ENCODE results near the gene TRPV2. TPM values are rescaled to one million over a fixed set of nuclear protein-coding genes. Genes with fewer than 3 reads are reported as not detected.
A peak's percentile ranks its signal among the peaks of the same experiment; 100 is the strongest.
"Not testable (repeated sequence)": the region's sequence is repeated elsewhere in the genome, so short reads cannot be mapped to it uniquely, and the experiment has no call there.

TRPV2 gene
- total RNA-seq, 1 donor from 2014 or later: 86.5 TPM

DNA sequence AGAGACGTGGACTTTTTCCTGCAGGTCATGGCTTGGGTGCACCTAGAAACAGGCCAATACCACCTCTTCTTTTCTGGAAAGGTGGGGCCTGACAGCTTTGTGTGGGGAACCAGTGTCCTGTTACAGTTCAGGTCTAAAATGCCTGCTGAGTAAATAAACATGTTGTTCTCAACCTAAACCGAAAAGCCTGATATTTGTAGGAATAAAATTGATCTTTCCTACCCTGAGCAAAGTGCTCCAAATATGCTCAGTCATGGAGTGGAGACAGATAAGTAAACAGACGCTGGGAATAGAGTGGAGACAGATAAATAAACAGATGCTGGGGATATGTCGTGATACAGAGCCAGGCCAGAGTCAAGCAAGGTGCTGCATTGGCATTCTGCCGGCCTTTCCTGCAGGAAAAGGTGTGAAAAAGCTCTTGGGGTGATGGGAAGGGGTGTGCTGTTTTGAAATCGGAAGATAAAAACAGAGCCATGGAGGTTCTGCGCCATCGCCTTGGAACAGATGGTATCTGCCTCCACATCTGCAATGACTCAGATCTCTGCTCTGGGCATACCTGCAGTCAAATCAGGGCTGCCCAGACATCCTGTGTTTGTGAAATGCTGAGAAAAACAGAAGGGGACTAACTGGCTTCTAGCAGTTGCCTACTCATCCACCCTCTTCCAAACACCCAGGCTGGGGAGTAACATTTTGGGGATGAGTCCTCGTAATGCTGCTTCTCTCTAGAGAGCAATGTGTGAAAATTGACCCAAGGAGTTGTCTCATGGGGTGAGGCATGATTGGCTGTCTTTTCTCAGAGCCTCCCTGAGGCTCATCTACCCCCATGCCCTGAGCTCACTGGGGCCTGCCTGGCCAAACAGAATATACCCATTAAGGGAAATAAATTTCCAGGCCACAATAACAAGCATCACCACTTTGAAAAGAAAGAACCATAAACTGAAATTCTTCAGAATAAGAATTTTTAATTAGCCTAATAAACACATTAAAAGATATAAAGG, 16.8 kb upstream of the TRPV2 start:
- DNase-seq: no peak
- no peaks in the 10 kb centered on the region for H3K36me3 ChIP-seq
- no peak overlapping the region for H3K27ac ChIP-seq
- no peaks in the 10 kb centered on the region for H3K27me3 ChIP-seq
- H3K4me1 ChIP-seq: no peaks in the 10 kb centered on the region
- no peaks in the 10 kb centered on the region for H3K9me3 ChIP-seq
- ATAC-seq: peak; percentile 40
- intact Hi-C loops (cut with DNase I): no loop called here
- no peak overlapping the region for H3K4me3 ChIP-seq
- no peak for TF ChIP-seq CTCF (IDR thresholded peaks at IDR 0.05)

- H3K27me3 ChIP-seq; DNase-seq; H3K9me3 ChIP-seq; H3K4me1 ChIP-seq; intact Hi-C loops (cut with DNase I); H3K4me3 ChIP-seq; H3K36me3 ChIP-seq; ATAC-seq; H3K27ac ChIP-seq: not testable (repeated sequence)
Observed at GRCh38 chr17:16403847-16404246, 11.5 kb upstream of the TRPV2 start.

GRCh38 chr17:16406742-16407674, 8.4 kb upstream of the TRPV2 start:
- no peaks in the 10 kb centered on the region for H3K27me3 ChIP-seq
- ATAC-seq: peak; percentile 78

DNA sequence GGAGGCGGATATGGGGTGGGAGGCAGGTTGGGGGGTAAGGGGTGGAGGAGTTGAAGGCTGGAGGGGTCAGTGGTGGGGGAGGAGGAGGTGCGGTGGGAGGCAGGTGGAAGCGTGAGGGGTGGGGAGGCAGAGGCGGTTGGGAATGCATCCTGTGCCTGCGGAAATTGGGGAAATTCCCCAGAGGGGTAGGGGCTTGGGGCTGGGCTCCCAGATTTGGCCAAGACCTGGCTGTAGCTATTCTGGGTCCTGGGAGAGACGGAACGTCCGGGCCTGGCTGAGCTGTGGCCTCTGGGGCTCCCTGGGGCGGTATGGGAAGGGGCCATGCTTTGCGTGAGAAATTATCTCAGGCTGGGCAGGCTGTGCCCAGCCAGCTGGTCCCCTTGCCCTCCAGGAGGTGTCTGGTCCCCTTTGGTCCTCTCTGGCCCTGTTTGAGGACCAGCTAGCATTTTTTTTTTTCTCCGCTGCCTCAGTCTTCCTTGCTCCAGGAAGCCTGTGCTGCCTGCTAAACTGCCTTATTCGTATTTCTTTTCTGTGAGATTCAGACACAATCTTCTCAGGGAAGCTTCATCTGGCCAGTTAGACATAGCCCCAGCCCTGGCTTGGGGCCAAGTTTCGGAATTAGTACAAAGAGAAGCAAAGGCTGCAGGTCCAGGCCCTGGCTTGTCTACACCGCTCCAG, 7.3 kb upstream of the TRPV2 start:
- DNase-seq (no peak), ATAC-seq (peak; percentile 62)
- H3K36me3 ChIP-seq: no peaks in the 10 kb centered on the region
- peak overlapping the region; percentile 66 for H3K27ac ChIP-seq
- no peaks in the 10 kb centered on the region for H3K4me1 ChIP-seq
- no peaks in the 10 kb centered on the region for H3K9me3 ChIP-seq
- H3K27me3 ChIP-seq: no peaks in the 10 kb centered on the region
- TF ChIP-seq CTCF (IDR thresholded peaks at IDR 0.05): no peak
- no peak overlapping the region for H3K4me3 ChIP-seq
- intact Hi-C loops (cut with DNase I): no loop called here

More at GRCh38 chr17:16406742-16407674, 8.4 kb upstream of the TRPV2 start:
- H3K27ac ChIP-seq: peak overlapping the region; percentile 42
- TF ChIP-seq CTCF (IDR thresholded peaks at IDR 0.05): no peak
- H3K4me1 ChIP-seq: no peaks in the 10 kb centered on the region
- peak; percentile 71 for DNase-seq
- peak overlapping the region; percentile 57 for H3K4me3 ChIP-seq
- H3K9me3 ChIP-seq: no peaks in the 10 kb centered on the region
- H3K36me3 ChIP-seq: no peaks in the 10 kb centered on the region
- intact Hi-C loops (cut with DNase I): no loop called here

GRCh38 chr17:16417399-16417798, 2.0 kb downstream of the TRPV2 start:
- Histone ChIP-seq H3K27me3 (no peaks in the 10 kb centered on the region), H3K4me3 (no peak overlapping the region), H3K4me1 (peaks cover 44% of the 10 kb centered on the region), H3K9me3 (no peaks in the 10 kb centered on the region), H3K36me3 (peaks cover 30% of the 10 kb centered on the region), H3K27ac (peak overlapping the region; percentile 92)
- no peak for TF ChIP-seq CTCF (IDR thresholded peaks at IDR 0.05)
- ATAC-seq (no peak), DNase-seq (no peak)
- intact Hi-C loops (cut with DNase I): no loop called here

Data from upper lobe of right lung (tissue), 1 donor.